NCI-H526 treated with DMSO at 0.1 percent for 48 hours (cell line): ENCODE measurements around the gene XRN1.
"Not testable (repeated sequence)": the region's sequence is repeated elsewhere in the genome, so short reads cannot be mapped to it uniquely, and the experiment has no call there.

ENCODE experiments used
- DNase-seq: peaks from one replicate; lab custom pipeline; 2025; lab: John Stamatoyannopoulos, UW

XRN1 gene

GRCh38 chr3:142434503-142434902, 13.3 kb downstream of the XRN1 start:
- no peak for DNase-seq

- no peak for DNase-seq
Measured at GRCh38 chr3:142433110-142433509, 14.7 kb downstream of the XRN1 start.

GRCh38 chr3:142429582-142429981, 18.3 kb downstream of the XRN1 start:
- no peak for DNase-seq

GRCh38 chr3:142424754-142425153, 23.1 kb downstream of the XRN1 start:
- no peak for DNase-seq

- no peak for DNase-seq
Measured at GRCh38 chr3:142418926-142419592, 28.8 kb downstream of the XRN1 start.

- DNase-seq = no peak
Measured at GRCh38 chr3:142417302-142417701, 30.5 kb downstream of the XRN1 start.

GRCh38 chr3:142400537-142400936, 47.3 kb downstream of the XRN1 start:
- not testable (repeated sequence) for DNase-seq

- DNase-seq = no peak
Measured at GRCh38 chr3:142394921-142395622, 52.8 kb downstream of the XRN1 start.

- no peak for DNase-seq
Measured at GRCh38 chr3:142385078-142385477, 62.8 kb downstream of the XRN1 start.

GRCh38 chr3:142374687-142375086, 73.2 kb downstream of the XRN1 start:
- no peak for DNase-seq

GRCh38 chr3:142369576-142369975, 78.3 kb downstream of the XRN1 start:
- DNase-seq = not testable (repeated sequence)

GRCh38 chr3:142366434-142366833, 81.4 kb downstream of the XRN1 start:
- DNase-seq = no peak

- no peak for DNase-seq
Measured at GRCh38 chr3:142363936-142364467, 83.8 kb downstream of the XRN1 start.

GRCh38 chr3:142363433-142363832, 84.4 kb downstream of the XRN1 start:
- not testable (repeated sequence) for DNase-seq

GRCh38 chr3:142359367-142359766, 88.5 kb downstream of the XRN1 start:
- no peak for DNase-seq

- no peak for DNase-seq
Measured at GRCh38 chr3:142356818-142357217, 91.0 kb downstream of the XRN1 start.

- DNase-seq = no peak
Measured at GRCh38 chr3:142355692-142356091, 92.1 kb downstream of the XRN1 start.

GRCh38 chr3:142354076-142354475, 93.8 kb downstream of the XRN1 start:
- DNase-seq = no peak

- DNase-seq = no peak
Measured at GRCh38 chr3:142353571-142353970, 94.3 kb downstream of the XRN1 start.

- DNase-seq = not testable (repeated sequence)
Measured at GRCh38 chr3:142352698-142353097, 95.1 kb downstream of the XRN1 start.

GRCh38 chr3:142348460-142348859, 99.4 kb downstream of the XRN1 start:
- no peak for DNase-seq

- DNase-seq = no peak
Measured at GRCh38 chr3:142337994-142338393, 109.8 kb downstream of the XRN1 start.

GRCh38 chr3:142332390-142332789, 115.4 kb downstream of the XRN1 start:
- no peak for DNase-seq
